WTC11 (cell line): ENCODE measurements around the gene SYT7. TPM values are rescaled to one million over a fixed set of nuclear protein-coding genes. Genes with fewer than 3 reads are reported as not detected.
"Not testable (repeated sequence)": the region's sequence is repeated elsewhere in the genome, so short reads cannot be mapped to it uniquely, and the experiment has no call there.

Experiments
- ATAC-seq: fragments of 200-7000 bp; cut with Tn5 transposase; 2 replicates; pipeline ENCODE4 v1.10.0; 2021; ENCODE audit warnings: mild to moderate bottlenecking, moderate library complexity
- CTCF ChIA-PET: fragments of 300-600 bp; sonication (Branson Sonifier 250); formaldehyde crosslinking; loops from one replicate; lab custom pipeline; 2021; ENCODE audit warnings: antibody characterized with exemption; lab: Charles Lee
- POLR2A ChIA-PET: fragments of 350-600 bp; sonication (Branson Sonifier 250); formaldehyde crosslinking; loops from one replicate; lab custom pipeline; 2021; ENCODE audit warnings: antibody characterized with exemption; lab: Charles Lee
- DNase-seq: peaks from one replicate; pipeline ENCODE4 v3.0.0; 2021; ENCODE audit warnings: low spot score
- H3K27ac Mint-ChIP-seq: 2 replicates; pipeline ENCODE4 v1.8.0; 2021; ENCODE audit warnings: mixed read lengths
- H3K27me3 Mint-ChIP-seq: 2 replicates; pipeline ENCODE4 v1.8.0; 2021; ENCODE audit warnings: low read depth, mild to moderate bottlenecking, moderate library complexity, mixed read lengths
- H3K36me3 Mint-ChIP-seq: 2 replicates; pipeline ENCODE4 v1.8.0; 2021; ENCODE audit warnings: mixed read lengths
- H3K4me1 Mint-ChIP-seq: 2 replicates; pipeline ENCODE4 v1.8.0; 2022; ENCODE audit warnings: mixed read lengths
- H3K4me3 Mint-ChIP-seq: 2 replicates; pipeline ENCODE4 v1.8.0; 2021; ENCODE audit warnings: mild to moderate bottlenecking, moderate library complexity, mixed read lengths
- H3K9me3 Mint-ChIP-seq: 2 replicates; pipeline ENCODE4 v1.8.0; 2021; ENCODE audit warnings: mixed read lengths
- ATF2 ChIP-seq: sonication (generic); formaldehyde crosslinking; IDR thresholded peaks from 2 replicates; pipeline ENCODE4 v1.8.1; 2022; ENCODE audit warnings: low read depth, missing genetic modification reagents, borderline replicate concordance
- CDX4 ChIP-seq: fragments of 250-450 bp; sonication (Bioruptor Pico); IDR thresholded peaks from 2 replicates; pipeline ENCODE4 v1.9.0; 2021; ENCODE audit warnings: moderate library complexity, mild to moderate bottlenecking, inconsistent platforms, borderline replicate concordance
- CREB1 ChIP-seq: sonication (generic); formaldehyde crosslinking; IDR thresholded peaks from 2 replicates; pipeline ENCODE4 v1.8.0; 2023; ENCODE audit warnings: mild to moderate bottlenecking, missing genetic modification reagents
- ELF4 ChIP-seq: sonication (generic); formaldehyde crosslinking; IDR thresholded peaks from 2 replicates; pipeline ENCODE4 v1.8.1; 2022; ENCODE audit warnings: low read depth, mild to moderate bottlenecking, moderate library complexity, missing genetic modification reagents
- FOXK1 ChIP-seq: sonication (generic); formaldehyde crosslinking; IDR thresholded peaks from 2 replicates; pipeline ENCODE4 v1.8.0; 2022; ENCODE audit warnings: mild to moderate bottlenecking, moderate library complexity, missing genetic modification reagents
- FOXP1 ChIP-seq: sonication (generic); formaldehyde crosslinking; IDR thresholded peaks from 2 replicates; pipeline ENCODE4 v1.8.0; 2022; ENCODE audit warnings: missing genetic modification reagents, mild to moderate bottlenecking, moderate library complexity, borderline replicate concordance
- MXD4 ChIP-seq: fragments of 250-450 bp; sonication (Bioruptor Pico); IDR thresholded peaks from 2 replicates; pipeline ENCODE4 v1.8.0; 2021; ENCODE audit warnings: mild to moderate bottlenecking, moderate library complexity, borderline replicate concordance
- NFE2L1 ChIP-seq: sonication (generic); formaldehyde crosslinking; IDR thresholded peaks from 2 replicates; pipeline ENCODE4 v1.8.1; 2023; ENCODE audit warnings: missing genetic modification reagents
- NFYB ChIP-seq: sonication (generic); formaldehyde crosslinking; conservative IDR thresholded peaks from 2 replicates; pipeline ENCODE4 v1.8.0; 2022; ENCODE audit warnings: low read depth, missing genetic modification reagents
- NR3C1 ChIP-seq: sonication (generic); formaldehyde crosslinking; conservative IDR thresholded peaks from 2 replicates; pipeline ENCODE4 v1.8.1; 2023; ENCODE audit warnings: low read depth, mild to moderate bottlenecking, missing genetic modification reagents
- RELA ChIP-seq: sonication (generic); formaldehyde crosslinking; IDR thresholded peaks from 2 replicates; pipeline ENCODE4 v1.8.1; 2022; ENCODE audit warnings: missing genetic modification reagents, mild to moderate bottlenecking, borderline replicate concordance
- SMAD4 ChIP-seq: sonication (generic); formaldehyde crosslinking; IDR thresholded peaks from 2 replicates; pipeline ENCODE4 v1.8.0; 2022; ENCODE audit warnings: mild to moderate bottlenecking, missing genetic modification reagents
- SOX15 ChIP-seq: fragments of 250-450 bp; sonication (Bioruptor Pico); IDR thresholded peaks from 2 replicates; pipeline ENCODE4 v1.9.0; 2021; ENCODE audit warnings: mild to moderate bottlenecking
- TEAD4 ChIP-seq: sonication (generic); formaldehyde crosslinking; IDR thresholded peaks from 2 replicates; pipeline ENCODE4 v1.8.0; 2022; ENCODE audit warnings: mild to moderate bottlenecking, missing genetic modification reagents
- ZNF232 ChIP-seq: sonication (generic); formaldehyde crosslinking; IDR thresholded peaks from 2 replicates; pipeline ENCODE4 v1.8.0; 2022; ENCODE audit warnings: mild to moderate bottlenecking, missing genetic modification reagents
- ZNF317 ChIP-seq: sonication (generic); formaldehyde crosslinking; IDR thresholded peaks from 2 replicates; pipeline ENCODE4 v1.8.1; 2023; ENCODE audit warnings: low read depth, mild to moderate bottlenecking, moderate library complexity, missing genetic modification reagents, borderline replicate concordance
- ZNF396 ChIP-seq: fragments of 250-450 bp; sonication (Bioruptor Pico); IDR thresholded peaks from 2 replicates; pipeline ENCODE4 v1.8.0; 2021; ENCODE audit warnings: mild to moderate bottlenecking, moderate library complexity, borderline replicate concordance
- ZNF671 ChIP-seq: fragments of 250-450 bp; sonication (Bioruptor Pico); IDR thresholded peaks from 2 replicates; pipeline ENCODE4 v1.8.0; 2021; ENCODE audit warnings: mild to moderate bottlenecking
- ZSCAN18 ChIP-seq: fragments of 250-450 bp; sonication (Bioruptor Pico); IDR thresholded peaks from 2 replicates; pipeline ENCODE4 v2.1.2; 2022; ENCODE audit warnings: mild to moderate bottlenecking, moderate library complexity
- total RNA-seq: library from RNA; stranded (reverse); gene quantifications from 3 replicates; pipeline ENCODE4 v1.2.3, GENCODE V29; 2021
- TF ChIP-seq, protein P1 (sequence below): fragments of 250-450 bp; sonication (Bioruptor Pico); IDR thresholded peaks from 2 replicates; pipeline ENCODE4 v1.8.0; 2021; ENCODE audit warnings: mild to moderate bottlenecking
- TF ChIP-seq, protein P2 (sequence below): sonication (generic); formaldehyde crosslinking; IDR thresholded peaks from 2 replicates; pipeline ENCODE4 v1.8.1; 2022; ENCODE audit warnings: missing genetic modification reagents, borderline replicate concordance
- TF ChIP-seq, protein P3 (sequence below): sonication (generic); formaldehyde crosslinking; IDR thresholded peaks from 2 replicates; pipeline ENCODE4 v1.8.0; 2023; ENCODE audit warnings: missing genetic modification reagents

The SYT7 gene
- total RNA-seq, 1 experiment from 2014 or later, result 12.5 TPM

DNA sequence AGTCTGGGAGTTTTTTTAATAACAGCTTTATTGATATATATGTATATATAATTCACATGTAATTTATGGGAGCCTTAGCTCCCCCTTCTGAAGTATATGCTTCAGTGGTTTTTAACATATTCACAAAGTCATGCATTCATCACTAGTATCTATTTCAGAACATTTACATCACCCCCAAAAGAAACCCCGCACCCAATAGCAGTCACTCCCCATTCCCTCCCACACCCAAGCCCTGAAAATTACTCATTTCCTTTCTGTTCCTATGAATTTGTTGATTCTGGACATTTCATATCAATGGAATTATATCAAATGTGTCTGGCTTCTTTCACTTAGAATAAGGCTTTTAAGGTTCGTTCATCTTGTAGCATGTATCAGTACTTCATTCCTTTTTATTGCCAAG, 35.6 kb upstream of the SYT7 start (continued):
- TF ChIP-seq ZNF232 (CRISPR knock-in tag), result no peak
- no peak for TF ChIP-seq CREB1 (CRISPR knock-in tag)
- no peak for TF ChIP-seq NR3C1 (CRISPR knock-in tag)
- no peak for TF ChIP-seq CDX4 (CRISPR knock-in tag)

- CTCF ChIA-PET, H3K9me3 Mint-ChIP-seq, H3K4me3 Mint-ChIP-seq, H3K27me3 Mint-ChIP-seq, DNase-seq, POLR2A ChIA-PET, H3K27ac Mint-ChIP-seq, H3K36me3 Mint-ChIP-seq, ATAC-seq: not testable (repeated sequence)
- H3K4me1 Mint-ChIP-seq, result peaks cover 22% of the 10 kb centered on the region
These were observed 33.9 kb upstream of the SYT7 start for GRCh38 chr11:61614782-61615181.

GRCh38 chr11:61613870-61614269, 33.0 kb upstream of the SYT7 start:
- DNase-seq (no peak), ATAC-seq (no peak)
- TF ChIP-seq FOXK1 (CRISPR knock-in tag) (no peak), SOX15 (CRISPR knock-in tag) (no peak), NFYB (CRISPR knock-in tag) (no peak), TEAD4 (CRISPR knock-in tag) (no peak), ZNF317 (CRISPR knock-in tag) (no peak), CDX4 (CRISPR knock-in tag) (no peak), RELA (CRISPR knock-in tag) (no peak), MXD4 (CRISPR knock-in tag) (no peak), ELF4 (no peak), ZSCAN18 (CRISPR knock-in tag) (no peak), ATF2 (CRISPR knock-in tag) (no peak), SMAD4 (CRISPR knock-in tag) (no peak), NFE2L1 (CRISPR knock-in tag) (no peak), FOXP1 (CRISPR knock-in tag) (no peak), ZNF671 (CRISPR knock-in tag) (no peak), ZNF396 (CRISPR knock-in tag) (no peak)
- TF ChIP-seq, protein P1, sequence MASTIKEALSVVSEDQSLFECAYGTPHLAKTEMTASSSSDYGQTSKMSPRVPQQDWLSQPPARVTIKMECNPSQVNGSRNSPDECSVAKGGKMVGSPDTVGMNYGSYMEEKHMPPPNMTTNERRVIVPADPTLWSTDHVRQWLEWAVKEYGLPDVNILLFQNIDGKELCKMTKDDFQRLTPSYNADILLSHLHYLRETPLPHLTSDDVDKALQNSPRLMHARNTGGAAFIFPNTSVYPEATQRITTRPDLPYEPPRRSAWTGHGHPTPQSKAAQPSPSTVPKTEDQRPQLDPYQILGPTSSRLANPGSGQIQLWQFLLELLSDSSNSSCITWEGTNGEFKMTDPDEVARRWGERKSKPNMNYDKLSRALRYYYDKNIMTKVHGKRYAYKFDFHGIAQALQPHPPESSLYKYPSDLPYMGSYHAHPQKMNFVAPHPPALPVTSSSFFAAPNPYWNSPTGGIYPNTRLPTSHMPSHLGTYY (CRISPR knock-in tag), result no peak
- TF ChIP-seq, protein P2, sequence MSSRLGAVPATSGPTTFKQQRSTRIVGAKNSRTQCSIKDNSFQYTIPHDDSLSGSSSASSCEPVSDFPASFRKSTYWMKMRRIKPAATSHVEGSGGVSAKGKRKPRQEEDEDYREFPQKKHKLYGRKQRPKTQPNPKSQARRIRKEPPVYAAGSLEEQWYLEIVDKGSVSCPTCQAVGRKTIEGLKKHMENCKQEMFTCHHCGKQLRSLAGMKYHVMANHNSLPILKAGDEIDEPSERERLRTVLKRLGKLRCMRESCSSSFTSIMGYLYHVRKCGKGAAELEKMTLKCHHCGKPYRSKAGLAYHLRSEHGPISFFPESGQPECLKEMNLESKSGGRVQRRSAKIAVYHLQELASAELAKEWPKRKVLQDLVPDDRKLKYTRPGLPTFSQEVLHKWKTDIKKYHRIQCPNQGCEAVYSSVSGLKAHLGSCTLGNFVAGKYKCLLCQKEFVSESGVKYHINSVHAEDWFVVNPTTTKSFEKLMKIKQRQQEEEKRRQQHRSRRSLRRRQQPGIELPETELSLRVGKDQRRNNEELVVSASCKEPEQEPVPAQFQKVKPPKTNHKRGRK, result no peak
- TF ChIP-seq, protein P3, sequence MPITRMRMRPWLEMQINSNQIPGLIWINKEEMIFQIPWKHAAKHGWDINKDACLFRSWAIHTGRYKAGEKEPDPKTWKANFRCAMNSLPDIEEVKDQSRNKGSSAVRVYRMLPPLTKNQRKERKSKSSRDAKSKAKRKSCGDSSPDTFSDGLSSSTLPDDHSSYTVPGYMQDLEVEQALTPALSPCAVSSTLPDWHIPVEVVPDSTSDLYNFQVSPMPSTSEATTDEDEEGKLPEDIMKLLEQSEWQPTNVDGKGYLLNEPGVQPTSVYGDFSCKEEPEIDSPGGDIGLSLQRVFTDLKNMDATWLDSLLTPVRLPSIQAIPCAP, result no peak
- Mint-ChIP-seq H3K27me3 (peaks cover 2% of the 10 kb centered on the region; the same call in 1 of the 2 replicates), H3K27ac (no peak overlapping the region), H3K9me3 (peaks cover 5% of the 10 kb centered on the region), H3K36me3 (peaks cover 2% of the 10 kb centered on the region; the same call in 1 of the 2 replicates), H3K4me3 (no peak overlapping the region), H3K4me1 (peaks cover 26% of the 10 kb centered on the region)
- ChIA-PET CTCF (interaction anchor here (0.7 to 1.4 kb wide), 4 partner anchors 14 to 82 kb away, joined by 3 to 4 read pairs (median 3); no protein-coding TSS in a partner anchor), POLR2A (no interaction called here)
